HUES64 (cell line): ENCODE results near the gene ERI3.

Experiments used
- H3K27ac ChIP-seq: 2 replicates; pipeline ENCODE4 v1.7.0; 2013; ENCODE audit warnings: low read depth, low read length, inconsistent platforms
- H3K27me3 ChIP-seq: 2 replicates; pipeline ENCODE4 v1.6.1; 2013; ENCODE audit warnings: mild to moderate bottlenecking, low read length; ENCODE audit not compliant: insufficient read depth
- H3K36me3 ChIP-seq: 2 replicates; pipeline ENCODE4 v1.6.1; 2013; ENCODE audit warnings: mild to moderate bottlenecking, low read length; ENCODE audit not compliant: insufficient read depth
- H3K4me1 ChIP-seq: 2 replicates; pipeline ENCODE4 v1.6.1; 2013; ENCODE audit warnings: mild to moderate bottlenecking, low read length, moderate library complexity; ENCODE audit not compliant: insufficient read depth
- H3K4me3 ChIP-seq: 2 replicates; pipeline ENCODE4 v1.5.1; 2013; ENCODE audit warnings: mild to moderate bottlenecking, low read length, moderate library complexity
- H3K9ac ChIP-seq: 2 replicates; pipeline ENCODE4 v1.6.1; 2013; ENCODE audit warnings: mild to moderate bottlenecking, low read depth, low read length
- H3K9me3 ChIP-seq: 2 replicates; pipeline ENCODE4 v1.6.1; 2013; ENCODE audit warnings: low read depth, low read length; ENCODE audit not compliant: insufficient read depth
- WGBS: fragments of 150-250, 120-280 bp; methylation state at CpG from one replicate; pipeline ENCODE4 v1.1.7; 2013; ENCODE audit warnings: missing lambda C conversion rate; 5-methylcytosine and 5-hydroxymethylcytosine counted together

Gene ERI3

GRCh38 chr1:44256762-44257554 lies 98.1 kb downstream of the ERI3 start:
- 0 out of 2 replicates have a peak, but pooled peaks cover 3% of the 10 kb centered on the region for H3K36me3 ChIP-seq
- no peak overlapping the region for H3K27ac ChIP-seq
- H3K9me3 ChIP-seq, result no peaks in the 10 kb centered on the region
- peaks cover 14% of the 10 kb centered on the region for H3K4me1 ChIP-seq
- H3K9ac ChIP-seq, result no peak overlapping the region
- 91% methylated on average over 7 of the region's 10 CpGs for WGBS
- H3K4me3 ChIP-seq, result no peak overlapping the region
- H3K27me3 ChIP-seq, result no peaks in the 10 kb centered on the region

DNA sequence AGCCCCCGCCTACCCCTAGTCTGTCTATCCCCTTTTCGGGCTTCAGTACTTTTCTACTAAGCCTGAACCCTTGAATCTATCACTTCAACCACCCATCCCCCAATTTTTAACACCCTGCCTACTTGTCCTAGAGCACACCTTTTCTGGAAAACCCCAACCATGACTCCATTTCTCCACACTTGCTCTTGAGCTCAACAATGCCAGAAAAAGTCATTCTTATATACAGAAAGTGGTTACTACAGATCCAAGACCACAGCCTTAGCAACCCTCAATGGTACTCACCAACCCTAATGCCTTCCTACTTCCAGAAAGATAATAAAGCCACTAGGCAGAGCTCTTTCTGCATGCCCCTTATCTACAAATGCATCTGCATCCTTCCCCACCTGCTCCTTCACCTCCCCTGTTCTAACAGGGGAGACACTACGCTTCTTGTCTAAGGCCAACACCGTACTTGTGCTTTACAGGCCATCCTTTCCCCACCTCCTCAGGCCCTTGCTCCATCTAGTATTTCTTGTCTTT lies 100.6 kb downstream of the ERI3 start:
- Histone ChIP-seq H3K9me3 (no peaks in the 10 kb centered on the region), H3K36me3 (0 out of 2 replicates have a peak, but pooled peaks cover 3% of the 10 kb centered on the region), H3K4me1 (0 out of 2 replicates have a peak, but pooled peaks cover 6% of the 10 kb centered on the region), H3K4me3 (no peak overlapping the region), H3K9ac (no peak overlapping the region), H3K27ac (no peak overlapping the region), H3K27me3 (no peaks in the 10 kb centered on the region)
- 86% methylated on average over 4 of the region's 4 CpGs for WGBS

DNA sequence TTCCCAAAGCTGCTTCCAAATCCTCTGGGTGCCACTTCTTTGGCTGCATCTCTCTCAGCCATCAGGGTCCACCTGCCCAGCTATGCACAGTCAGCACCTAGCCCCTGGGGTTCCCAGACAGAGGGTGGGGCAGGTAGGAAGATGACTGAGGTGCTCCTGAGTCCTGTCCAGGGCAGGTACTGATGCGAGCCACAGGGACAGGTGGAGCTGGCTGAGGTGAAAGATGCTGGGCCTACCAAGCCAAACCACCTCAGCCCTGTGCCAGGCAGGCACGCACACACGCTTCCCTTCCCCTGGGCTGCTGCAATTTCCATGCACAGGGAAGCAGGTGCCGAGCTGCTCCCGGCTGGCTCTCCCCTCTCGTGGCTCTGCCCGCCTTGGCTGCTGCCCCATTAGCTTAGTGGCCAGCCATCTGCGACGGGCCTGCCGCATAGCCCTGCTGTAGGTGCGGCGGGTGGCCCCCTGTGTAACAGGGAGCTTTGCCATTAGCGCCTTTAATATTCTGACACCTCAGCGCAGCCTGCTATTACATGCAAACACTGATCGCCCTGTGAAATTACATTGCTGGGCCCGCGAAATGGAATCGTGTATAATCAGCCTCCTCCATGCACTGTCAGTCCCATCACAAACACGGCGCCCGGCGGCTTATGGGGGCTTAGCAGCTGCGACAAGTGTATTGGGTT lies 102.9 kb downstream of the ERI3 start:
- Histone ChIP-seq H3K27me3 (no peaks in the 10 kb centered on the region), H3K36me3 (0 out of 2 replicates have a peak, but pooled peaks cover 3% of the 10 kb centered on the region), H3K9me3 (no peaks in the 10 kb centered on the region), H3K4me3 (no peak overlapping the region), H3K4me1 (0 out of 2 replicates have a peak, but pooled peaks cover 6% of the 10 kb centered on the region), H3K27ac (no peak overlapping the region), H3K9ac (no peak overlapping the region)
- WGBS, result 94% methylated on average over 23 of the region's 23 CpGs

DNA sequence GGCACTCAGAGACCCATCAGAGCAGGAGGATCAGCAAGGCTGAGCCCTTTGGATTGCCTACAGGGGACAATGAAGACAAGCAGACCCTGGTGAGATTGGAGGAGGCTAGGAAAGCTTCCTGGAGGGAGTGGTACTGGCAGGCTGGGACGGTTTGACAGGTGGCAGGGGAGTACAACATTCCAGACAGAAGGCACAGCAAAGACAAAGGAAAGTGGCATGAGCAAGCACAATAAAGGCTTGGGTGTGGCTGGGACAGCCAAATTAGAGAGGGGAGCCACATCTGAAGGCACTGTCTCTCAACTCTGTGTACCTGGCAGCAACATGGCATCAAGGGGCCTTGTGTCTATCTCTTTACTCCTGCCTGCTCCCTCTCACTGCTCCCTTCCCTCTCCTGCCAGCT lies 103.6 kb downstream of the ERI3 start:
- Histone ChIP-seq H3K9ac (no peak overlapping the region), H3K27me3 (no peaks in the 10 kb centered on the region), H3K4me1 (0 out of 2 replicates have a peak, but pooled peaks cover 6% of the 10 kb centered on the region), H3K36me3 (peaks cover 1% of the 10 kb centered on the region; the same call in 1 of the 2 replicates), H3K27ac (no peak overlapping the region), H3K4me3 (no peak overlapping the region), H3K9me3 (no peaks in the 10 kb centered on the region)
- 74% methylated on average over 1 of the region's 1 CpG for WGBS

DNA sequence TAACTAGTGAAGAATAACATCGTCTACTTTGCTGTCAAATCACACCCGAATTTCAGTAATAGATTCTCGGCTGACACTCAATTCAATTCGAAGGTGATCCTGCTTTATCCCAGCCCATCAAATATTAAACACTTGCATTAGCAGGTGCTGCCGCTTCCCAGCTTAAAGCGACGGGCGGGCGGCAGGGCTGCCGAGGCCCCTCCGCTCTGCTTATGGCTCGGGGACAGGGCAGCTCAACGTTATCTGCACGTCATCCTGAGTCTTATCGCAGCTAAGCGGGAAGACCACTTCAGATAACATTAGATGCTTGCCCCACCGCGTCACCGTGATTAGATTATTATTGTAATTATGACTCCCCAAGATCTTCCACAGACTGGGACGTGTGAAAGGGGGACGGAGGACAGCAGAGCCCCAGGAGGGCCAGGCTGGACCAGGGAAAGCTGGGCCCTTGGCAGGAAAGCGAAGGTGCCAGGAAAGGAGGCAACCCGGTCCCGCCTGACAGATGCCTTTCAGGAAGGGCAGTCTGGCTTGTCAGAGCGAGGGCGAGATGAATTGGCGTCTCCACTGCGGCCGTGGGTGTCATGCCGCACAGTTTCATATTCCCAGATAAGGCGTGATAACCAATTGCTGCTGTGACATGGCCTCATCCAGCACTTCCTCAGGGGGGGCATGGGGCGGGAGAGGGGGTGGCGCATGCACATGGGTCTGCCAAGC lies 104.8 kb downstream of the ERI3 start:
- no peak overlapping the region for H3K27ac ChIP-seq
- no peaks in the 10 kb centered on the region for H3K27me3 ChIP-seq
- H3K4me1 ChIP-seq, result 0 out of 2 replicates have a peak, but pooled peaks cover 6% of the 10 kb centered on the region
- no peak overlapping the region for H3K9ac ChIP-seq
- H3K36me3 ChIP-seq, result no peaks in the 10 kb centered on the region; the same call in 1 of the 2 replicates
- 92% methylated on average over 31 of the region's 33 CpGs for WGBS
- no peak overlapping the region for H3K4me3 ChIP-seq
- no peaks in the 10 kb centered on the region for H3K9me3 ChIP-seq

- no peak overlapping the region for H3K4me3 ChIP-seq
- H3K27me3 ChIP-seq, result no peaks in the 10 kb centered on the region
- H3K9me3 ChIP-seq, result no peaks in the 10 kb centered on the region
- WGBS, result 83% methylated on average over 7 of the region's 7 CpGs
- no peak overlapping the region for H3K9ac ChIP-seq
- H3K27ac ChIP-seq, result no peak overlapping the region
- H3K36me3 ChIP-seq, result no peaks in the 10 kb centered on the region; the same call in 1 of the 2 replicates
- 0 out of 2 replicates have a peak, but pooled peaks cover 3% of the 10 kb centered on the region for H3K4me1 ChIP-seq
Measured at GRCh38 chr1:44249543-44249942, 105.5 kb downstream of the ERI3 start.

DNA sequence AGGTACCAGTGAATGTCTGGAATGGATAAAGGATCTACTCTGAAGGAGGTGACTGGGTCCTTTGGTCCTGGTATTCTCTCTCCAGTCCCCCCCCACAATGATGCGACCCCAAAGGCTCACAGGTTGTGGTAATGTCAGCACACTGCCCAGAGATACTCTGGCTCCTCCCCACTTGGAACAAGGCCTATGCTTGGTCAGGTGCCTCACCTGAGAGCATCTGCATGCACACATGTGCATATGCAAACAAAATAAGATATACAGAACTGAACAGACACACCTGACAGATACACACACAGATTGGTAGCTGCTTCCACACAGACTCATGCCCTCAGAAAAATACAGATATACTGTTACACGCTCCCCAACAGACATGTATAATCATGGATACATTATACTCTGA lies 108.3 kb downstream of the ERI3 start:
- Histone ChIP-seq H3K9ac (no peak overlapping the region), H3K27me3 (no peaks in the 10 kb centered on the region), H3K4me3 (no peak overlapping the region), H3K27ac (no peak overlapping the region), H3K4me1 (no peaks in the 10 kb centered on the region), H3K36me3 (peaks cover 8% of the 10 kb centered on the region; the same call in 1 of the 2 replicates), H3K9me3 (no peaks in the 10 kb centered on the region)
- WGBS, result 85% methylated on average over 2 of the region's 2 CpGs

GRCh38 chr1:44244986-44245385 lies 110.1 kb downstream of the ERI3 start:
- 92% methylated on average over 9 of the region's 9 CpGs for WGBS
- Histone ChIP-seq H3K9me3 (no peaks in the 10 kb centered on the region), H3K4me1 (peaks cover 2% of the 10 kb centered on the region), H3K9ac (no peak overlapping the region), H3K27me3 (no peaks in the 10 kb centered on the region), H3K4me3 (no peak overlapping the region), H3K27ac (no peak overlapping the region), H3K36me3 (peaks cover 10% of the 10 kb centered on the region; the same call in 1 of the 2 replicates)

DNA sequence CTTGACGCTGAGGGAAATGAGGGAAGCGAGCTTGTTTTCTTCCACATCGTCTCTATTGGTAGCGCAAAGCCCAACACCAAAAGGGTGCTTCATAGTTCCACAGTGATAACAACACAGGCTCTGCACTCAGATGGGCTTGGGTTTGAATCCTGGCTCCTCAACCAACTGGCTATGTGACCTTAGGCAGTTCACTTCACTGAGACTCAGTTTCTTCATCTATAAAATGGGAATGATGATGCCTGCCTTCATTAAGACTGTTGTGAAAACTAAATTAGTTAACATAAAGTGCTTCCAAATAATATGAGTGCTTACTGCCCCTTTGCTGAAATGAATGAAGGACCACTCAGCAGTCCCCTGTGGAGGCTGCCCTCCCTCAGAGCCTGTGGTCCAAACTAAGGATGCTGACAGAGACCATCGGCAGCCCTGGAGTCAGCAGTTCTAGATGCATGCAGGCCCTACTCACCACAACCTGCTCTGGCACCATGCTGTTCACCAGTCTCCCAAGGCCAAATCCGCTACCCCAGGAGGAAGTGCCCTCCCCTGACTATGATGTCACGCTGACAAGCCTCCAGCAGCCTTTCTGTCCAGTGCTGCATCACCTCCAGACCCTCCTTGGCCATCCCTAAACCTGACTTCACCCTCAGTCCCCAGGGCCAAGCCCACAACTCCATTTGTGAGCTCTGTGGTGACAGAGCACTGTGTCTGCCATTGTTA lies 111.1 kb downstream of the ERI3 start:
- peaks cover 8% of the 10 kb centered on the region for H3K4me1 ChIP-seq
- 93% methylated on average over 7 of the region's 7 CpGs for WGBS
- peaks cover 11% of the 10 kb centered on the region; the same call in 1 of the 2 replicates for H3K36me3 ChIP-seq

GRCh38 chr1:44242746-44243145 lies 112.3 kb downstream of the ERI3 start:
- no peak overlapping the region for H3K27ac ChIP-seq
- peaks cover 11% of the 10 kb centered on the region; the same call in 1 of the 2 replicates for H3K36me3 ChIP-seq
- no peaks in the 10 kb centered on the region for H3K27me3 ChIP-seq
- H3K9ac ChIP-seq, result no peak overlapping the region
- peaks cover 15% of the 10 kb centered on the region for H3K4me1 ChIP-seq
- H3K9me3 ChIP-seq, result no peaks in the 10 kb centered on the region
- WGBS, result 79% methylated on average over 16 of the region's 16 CpGs
- H3K4me3 ChIP-seq, result no peak overlapping the region

More for the DNA sequence above, 111.1 kb downstream of the ERI3 start:
- Histone ChIP-seq H3K9ac (no peak overlapping the region), H3K27me3 (no peaks in the 10 kb centered on the region), H3K4me3 (no peak overlapping the region), H3K9me3 (no peaks in the 10 kb centered on the region), H3K27ac (no peak overlapping the region)
